ENCODE data around the gene UCN2.
"Not testable (repeated sequence)": the region's sequence is repeated elsewhere in the genome, so short reads cannot be mapped to it uniquely, and the experiment has no call there.

The UCN2 gene

GRCh38 chr3:48536116-48536515, 27.5 kb downstream of the UCN2 start:
- DNase-seq (ENCODE audit: low spot score) = no peak

GRCh38 chr3:48535578-48535977, 28.0 kb downstream of the UCN2 start:
- DNase-seq (ENCODE audit: low spot score) = no peak

DNA sequence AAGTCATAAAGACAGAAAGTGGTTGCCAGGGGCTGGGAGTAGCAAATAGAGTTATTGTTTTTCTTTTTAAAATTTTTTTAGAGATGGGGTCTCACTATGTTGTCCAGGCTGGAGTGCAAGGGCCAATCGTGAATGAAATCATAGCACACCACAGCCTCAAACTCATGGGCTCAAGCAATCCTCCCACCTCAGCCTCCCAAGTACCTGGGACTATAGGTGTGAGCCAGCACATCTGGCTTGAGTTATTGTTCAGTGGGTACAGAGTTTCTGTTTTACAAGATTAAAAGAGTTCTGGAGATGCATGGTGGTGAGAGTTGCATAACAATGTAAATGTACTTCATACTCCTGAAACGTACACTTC, 30.6 kb downstream of the UCN2 start:
- no peak for DNase-seq (ENCODE audit: low spot score)

DNA sequence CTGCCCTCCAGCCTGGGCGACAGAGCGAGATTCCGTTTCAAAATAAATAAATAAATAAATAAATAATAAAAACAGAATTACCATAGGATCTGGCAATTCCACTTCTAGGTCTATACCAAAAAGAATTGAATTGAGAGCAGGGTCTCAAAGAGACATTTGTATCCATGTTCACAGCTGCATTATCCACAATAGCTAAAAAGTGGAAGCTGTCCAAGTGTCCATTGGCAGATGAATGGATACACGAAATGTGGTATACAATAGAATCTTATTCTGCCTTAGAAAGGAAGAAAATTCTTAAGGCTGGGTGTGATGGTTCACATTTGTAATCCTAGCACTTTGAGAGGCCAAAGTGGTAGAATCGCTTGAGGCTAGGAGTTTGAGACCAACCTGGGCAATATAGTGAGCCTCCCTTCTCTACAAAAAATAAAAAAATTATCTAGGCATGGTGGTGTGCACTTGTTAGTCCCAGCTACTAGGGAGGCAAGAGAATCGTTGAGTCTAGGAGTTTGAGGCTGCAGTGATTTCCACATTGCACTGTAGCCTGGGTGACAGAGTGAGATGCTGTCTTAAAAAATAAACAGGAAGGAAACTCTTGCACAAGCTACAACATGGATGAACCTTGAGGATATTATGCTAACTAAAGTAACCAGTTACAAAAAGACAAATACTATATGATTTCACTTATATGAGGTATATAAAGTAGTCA, 31.2 kb downstream of the UCN2 start:
- no peak for DNase-seq (ENCODE audit: low spot score)

DNA sequence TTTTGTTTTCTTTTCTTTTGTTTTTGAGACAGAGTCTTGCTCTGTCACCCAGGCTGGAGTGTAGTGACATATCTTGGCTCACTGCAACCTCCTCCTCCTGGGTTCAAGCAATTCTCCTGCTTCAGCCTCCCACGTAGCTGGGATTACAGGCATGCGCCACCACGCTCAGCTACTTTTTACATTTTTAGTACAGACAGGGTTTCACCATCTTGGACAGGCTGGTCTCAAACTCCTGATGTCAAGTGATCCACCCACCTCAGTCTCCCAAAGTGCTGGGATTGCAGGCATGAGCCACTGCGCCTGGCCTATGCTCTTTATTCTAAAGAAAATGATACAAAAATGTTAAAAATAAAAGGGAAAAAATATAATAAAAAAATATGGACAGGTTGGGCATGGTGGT, 32.9 kb downstream of the UCN2 start:
- not testable (repeated sequence) for DNase-seq (ENCODE audit: low spot score)

DNA sequence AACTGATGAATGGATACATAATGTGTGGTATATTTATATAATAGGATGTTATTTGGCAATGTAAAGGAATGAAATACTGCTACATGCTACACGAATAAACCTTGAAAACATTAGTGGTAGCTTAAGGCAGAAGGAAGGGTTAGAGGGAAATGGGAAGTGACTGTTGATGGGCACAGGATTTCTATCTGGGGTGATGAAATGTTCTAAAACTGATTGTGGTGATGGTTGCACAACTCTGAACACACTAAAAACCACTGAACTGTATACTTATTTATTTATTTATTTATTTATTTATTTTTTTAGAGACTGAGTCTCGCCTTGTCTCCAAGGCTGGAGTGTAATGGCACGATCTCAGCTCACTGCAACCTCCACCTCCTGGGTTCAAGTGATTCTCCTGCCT, 34.8 kb downstream of the UCN2 start:
- no peak for DNase-seq (ENCODE audit: low spot score)

DNA sequence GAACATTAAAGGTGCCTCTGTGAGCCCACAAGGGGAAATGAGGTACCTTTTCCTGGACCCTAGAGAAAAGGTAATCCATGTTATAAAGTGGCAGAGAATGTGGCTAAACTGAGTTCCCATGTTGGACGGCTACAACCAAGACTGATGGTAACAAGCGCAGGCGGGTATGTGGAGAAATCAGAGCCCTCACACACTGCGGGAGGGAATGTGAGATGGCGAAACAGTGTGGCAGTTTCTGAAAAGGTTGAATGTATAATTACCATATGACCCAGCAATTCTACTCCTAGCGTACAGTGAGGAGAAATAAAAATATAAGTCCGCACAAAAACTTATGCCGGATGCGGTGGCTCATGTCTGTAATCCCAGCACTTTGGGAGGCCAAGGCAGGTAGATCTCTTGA, 35.5 kb downstream of the UCN2 start:
- no peak for DNase-seq (ENCODE audit: low spot score)

DNA sequence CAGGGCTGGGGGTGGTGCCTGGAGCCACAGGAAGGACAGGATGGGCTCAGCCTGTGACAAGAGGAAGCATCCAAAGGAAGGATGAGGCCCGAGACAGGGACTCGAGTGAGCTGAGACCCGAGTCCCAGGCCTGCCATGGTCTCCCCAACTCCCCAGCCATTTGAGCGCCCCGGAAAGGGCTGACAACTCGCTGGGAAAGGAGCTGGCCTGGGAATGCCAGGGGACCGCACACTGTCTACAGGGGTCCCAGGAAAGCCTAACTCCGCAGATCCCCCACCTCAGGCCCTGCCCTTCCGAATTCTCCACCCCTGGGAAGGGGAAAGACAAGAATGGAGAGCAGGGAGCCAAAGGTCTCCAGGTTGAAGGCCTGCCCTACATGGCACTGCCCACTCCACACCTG, 38.6 kb downstream of the UCN2 start:
- no peak for DNase-seq (ENCODE audit: low spot score)

DNA sequence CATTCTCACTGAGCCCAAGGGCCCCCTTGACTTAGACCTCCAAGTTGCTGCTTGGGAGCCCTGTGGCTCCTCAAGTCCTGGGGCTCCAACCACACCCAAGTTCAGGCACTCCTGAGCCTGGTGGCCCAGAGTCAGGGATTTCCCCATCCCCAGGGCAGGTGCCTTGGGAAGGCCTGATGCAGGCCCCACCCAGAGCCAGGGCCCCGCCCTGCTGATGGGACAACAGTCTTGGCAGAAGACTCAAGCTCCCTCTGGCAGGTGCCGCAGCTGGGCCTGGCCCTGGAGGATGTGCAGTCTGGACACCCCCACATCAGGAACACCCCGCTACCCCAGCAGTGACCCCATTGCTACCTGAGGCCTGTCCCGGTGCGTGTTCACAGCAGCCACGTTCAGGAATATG, 41.9 kb downstream of the UCN2 start:
- DNase-seq (ENCODE audit: low spot score) = no peak

DNA sequence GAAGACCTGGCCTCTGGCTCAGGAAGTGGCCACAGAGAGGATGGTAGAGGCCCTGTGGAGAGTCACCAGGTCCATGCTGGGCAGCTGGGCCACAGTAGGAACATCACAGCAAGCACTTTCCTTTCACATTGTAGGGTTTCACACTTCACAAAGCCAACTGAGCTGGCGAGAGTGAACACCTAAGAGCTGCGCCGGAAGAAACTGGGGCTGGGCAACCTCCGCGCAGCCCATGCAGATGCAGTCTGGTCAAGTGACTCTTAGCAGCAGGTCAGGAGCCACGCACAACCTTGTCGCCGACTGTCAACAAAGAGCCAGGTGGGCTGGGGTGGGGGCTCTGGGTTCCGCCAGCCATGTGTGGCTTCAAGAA, 44.3 kb downstream of the UCN2 start:
- DNase-seq (ENCODE audit: low spot score) = no peak

DNA sequence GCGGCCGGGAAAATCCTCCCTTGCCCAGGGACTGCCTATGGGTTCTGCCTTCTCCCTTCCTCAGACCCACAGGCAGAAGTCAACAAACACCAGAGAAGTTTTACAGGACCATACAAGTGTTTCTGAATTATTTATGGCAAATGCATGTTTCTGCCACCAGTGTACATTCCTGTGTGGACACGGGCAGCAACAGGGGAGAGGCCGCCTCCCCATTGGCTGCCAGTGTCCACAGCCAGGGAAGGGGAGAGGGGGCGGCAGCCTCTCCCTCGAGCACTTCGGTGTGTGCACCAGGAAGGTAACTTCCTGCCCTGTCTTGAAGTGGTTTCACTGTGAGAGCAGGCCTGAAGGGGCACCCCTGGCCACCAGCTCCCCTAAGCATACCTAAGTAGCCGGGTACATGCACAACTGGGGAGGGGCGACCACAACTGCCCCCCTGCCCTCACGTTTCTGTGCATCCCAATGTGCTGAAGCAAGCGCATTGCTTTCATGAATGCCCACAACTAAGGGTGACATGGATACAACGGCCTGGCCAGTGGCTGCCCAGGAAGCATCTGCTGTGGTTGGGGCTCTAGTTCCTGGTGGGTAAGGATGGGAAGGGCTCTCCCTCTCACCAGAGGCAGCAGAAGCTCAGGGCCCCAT, 44.8 kb downstream of the UCN2 start:
- no peak for DNase-seq (ENCODE audit: low spot score)

- no peak for DNase-seq (ENCODE audit: low spot score)
Measured at GRCh38 chr3:48518069-48518468, 45.5 kb downstream of the UCN2 start.

DNA sequence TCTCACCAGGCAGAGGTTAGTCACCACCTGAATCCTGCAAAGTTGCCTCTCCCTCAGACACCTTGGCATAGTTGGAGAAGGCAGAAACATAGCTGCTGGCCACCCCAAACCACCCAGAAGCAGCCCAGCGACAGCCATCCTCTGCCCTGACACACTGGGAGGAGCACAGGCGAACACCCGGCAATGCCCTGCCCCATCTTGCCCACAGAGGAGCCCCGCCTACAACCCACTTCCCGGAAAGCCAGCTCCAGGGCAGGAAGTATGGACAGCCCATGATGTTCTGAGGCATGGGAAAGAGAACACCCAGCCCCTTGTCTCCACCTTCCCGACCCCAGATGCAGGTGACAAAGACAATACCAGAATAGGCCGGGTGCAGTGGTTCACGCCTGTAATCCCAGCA, 47.0 kb downstream of the UCN2 start:
- peak; percentile 17 for DNase-seq (ENCODE audit: low spot score)

DNA sequence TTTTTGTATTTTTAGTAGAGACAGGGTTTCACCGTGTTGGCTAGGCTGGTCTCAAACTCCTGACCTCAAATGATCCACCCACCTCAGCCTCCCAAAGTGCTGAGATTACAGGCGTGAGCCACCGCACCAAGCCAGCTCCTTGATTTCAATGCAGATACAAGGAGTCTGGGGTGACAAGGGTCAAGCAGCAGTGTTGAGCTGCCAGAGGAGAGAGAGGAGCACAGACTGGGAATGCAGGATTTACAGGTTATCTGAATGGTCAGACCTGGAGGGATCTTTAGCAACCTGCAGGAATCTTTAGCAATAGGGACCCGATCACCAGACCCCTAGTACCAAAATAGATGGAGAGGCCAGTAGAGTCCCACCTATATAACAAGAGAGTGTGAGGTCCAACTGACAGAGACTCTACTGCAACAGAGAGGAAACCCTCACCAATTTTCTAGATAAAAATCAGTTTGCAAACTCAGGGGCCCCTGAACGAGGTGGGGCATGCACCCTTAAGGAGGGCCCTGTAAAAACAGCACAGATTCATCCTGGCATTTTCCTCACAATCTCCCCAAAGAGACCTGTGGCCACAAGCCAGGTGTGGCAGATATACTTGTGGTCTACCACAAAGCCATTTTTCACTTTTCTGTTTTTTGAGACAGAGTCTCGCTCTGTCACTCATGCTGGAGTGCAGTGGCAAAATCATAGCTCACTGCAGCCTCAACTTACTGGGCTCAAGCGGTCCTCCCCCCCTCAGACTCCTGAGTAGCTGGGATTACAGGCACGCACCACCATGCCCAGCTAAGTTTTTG, 49.0 kb downstream of the UCN2 start:
- peak; percentile 51 for DNase-seq (ENCODE audit: low spot score)

Measured in CD4-positive, alpha-beta T cell treated with Interleukin-15 for 4 hours (primary cell).